HepG2 (cell line): ENCODE measurements around the gene SNAP91. TPM values are rescaled to one million over a fixed set of nuclear protein-coding genes. Genes with fewer than 3 reads are reported as not detected.

Experiments used
- ATAC-seq: fragments of 200-7000 bp; cut with Tn5 transposase; 3 replicates; pipeline ENCODE4 v1.9.1; 2020; ENCODE audit warnings: mild to moderate bottlenecking, moderate library complexity
- BruUV-seq: library from RNA; stranded (reverse); fragments of 400-500 nt; replicated peaks from 2 replicates; lab custom pipeline; 2021; lab: Mats Ljungman, UMichigan
- CTCF ChIA-PET: fragments of 300-600 bp; formaldehyde crosslinking; extraction: SDS; loops from one replicate; lab custom pipeline; 2021; ENCODE audit warnings: low total read pairs, inconsistent platforms, low intra/inter-chr PET ratio; lab: Yijun Ruan, JAX
- POLR2A ChIA-PET: fragments of 350-600 bp; sonication (Branson Sonifier 250); formaldehyde crosslinking; loops from one replicate; lab custom pipeline; 2020; ENCODE audit warnings: antibody characterized with exemption, inconsistent platforms; lab: Yijun Ruan, JAX
- DNase-seq: peaks from one replicate; pipeline ENCODE4 v3.0.0-alpha.2; 2015; ENCODE audit warnings: low spot score
- FAIRE-seq: peaks from 3 replicates; lab custom pipeline; 2011; peaks lifted over from hg19 to GRCh38; lab: Jason Lieb, UNC
- H2AFZ ChIP-seq: one replicate; pipeline ENCODE4 v1.6.1; 2011; ENCODE audit warnings: low read length, inconsistent platforms
- H3K27ac ChIP-seq: fragments of 300-600 bp; 3 replicates; pipeline ENCODE4 v1.8.0; 2011; ENCODE audit warnings: mixed run types, mild to moderate bottlenecking, mixed read lengths, low read length, inconsistent platforms; ENCODE audit not compliant: insufficient read depth; ENCODE audit errors: extremely low read length
- H3K27me3 ChIP-seq, 2 experiments: fragments of 200-600 bp in 1 of 2; 2 replicates in 1 of 2; 3 replicates in 1 of 2; pipeline versions ENCODE4 v1.6.0 to v1.8.0; 2011; ENCODE audit warnings: low read length in 2 of 2, mild to moderate bottlenecking in 2 of 2, moderate library complexity in 2 of 2, inconsistent platforms in 1 of 2; ENCODE audit not compliant: insufficient read depth in 2 of 2, control insufficient read depth in 1 of 2
- H3K36me3 ChIP-seq, 2 experiments: fragments of 200-600 bp in 1 of 2; replicated peaks in 1 of 2; 2 replicates in 1 of 2; 3 replicates in 1 of 2; pipeline versions ENCODE4 v1.5.1 to v1.8.0; 2011; ENCODE audit warnings: low read length in 2 of 2, inconsistent platforms in 1 of 2; ENCODE audit not compliant: insufficient read depth in 2 of 2, control insufficient read depth in 1 of 2
- H3K4me1 ChIP-seq: 2 replicates; pipeline ENCODE4 v1.5.1; 2012; ENCODE audit warnings: low read length, inconsistent platforms; ENCODE audit not compliant: insufficient read depth
- H3K4me2 ChIP-seq: 2 replicates; pipeline ENCODE4 v1.6.0; 2011; ENCODE audit warnings: low read depth, low read length, inconsistent platforms
- H3K4me3 ChIP-seq, 3 experiments: fragments of 200-600 bp in 1 of 3; sonication (generic), shearing (Covaris generic) in 1 of 3; replicated peaks in 1 of 3; 2 replicates each; pipeline ENCODE4 v1.5.1; 2011 to 2016; ENCODE audit warnings: low read length in 3 of 3, inconsistent platforms in 2 of 3, low read depth in 2 of 3, mild to moderate bottlenecking in 2 of 3, control low read depth in 1 of 3, mixed read lengths in 1 of 3; ENCODE audit not compliant: insufficient read depth in 1 of 3
- H3K79me2 ChIP-seq: one replicate; pipeline ENCODE4 v1.6.1; 2011; ENCODE audit warnings: low read length, inconsistent platforms; ENCODE audit not compliant: insufficient read depth
- H3K9ac ChIP-seq: 2 replicates; pipeline ENCODE4 v1.6.0; 2011; ENCODE audit warnings: mild to moderate bottlenecking, low read depth, low read length, inconsistent platforms; ENCODE audit not compliant: insufficient read depth
- H3K9me3 ChIP-seq: 2 replicates; pipeline ENCODE4 v1.5.1; 2012; ENCODE audit warnings: mild to moderate bottlenecking, low read length
- H4K20me1 ChIP-seq: 2 replicates; pipeline ENCODE4 v1.6.0; 2011; ENCODE audit warnings: inconsistent platforms, mild to moderate bottlenecking, low read length, moderate library complexity; ENCODE audit not compliant: insufficient read depth
- GPN1 ChIP-seq: sonication (generic); formaldehyde crosslinking; IDR thresholded peaks from 2 replicates; pipeline ENCODE4 v1.5.1; 2020; ENCODE audit warnings: missing genetic modification reagents, borderline replicate concordance
- HHEX ChIP-seq: IDR thresholded peaks from 2 replicates; pipeline ENCODE4 v1.6.1; 2016; ENCODE audit warnings: control low read depth
- MAFK ChIP-seq, 2 experiments: IDR thresholded peaks in 1 of 2; conservative IDR thresholded peaks in 1 of 2; 2 replicates each; pipeline ENCODE4 v1.6.1; 2011; ENCODE audit warnings: improper control_type of control experiment in 2 of 2, low read length in 2 of 2
- PAF1 ChIP-seq: IDR thresholded peaks from 2 replicates; pipeline ENCODE4 v1.6.1; 2016; ENCODE audit warnings: missing genetic modification reagents, missing compliant biosample characterization
- POLR2AphosphoS2 ChIP-seq: IDR thresholded peaks from 2 replicates; pipeline ENCODE4 v1.6.1; 2011; ENCODE audit warnings: low read depth, low read length, improper control_type of control experiment
- ZNF143 ChIP-seq: sonication (generic); formaldehyde crosslinking; IDR thresholded peaks from 2 replicates; pipeline ENCODE4 v1.4.0; 2020; ENCODE audit warnings: missing genetic modification reagents
- ZNF20 ChIP-seq: sonication (generic); formaldehyde crosslinking; IDR thresholded peaks from 2 replicates; pipeline ENCODE4 v1.4.0; 2020; ENCODE audit warnings: mild to moderate bottlenecking, moderate library complexity, missing genetic modification reagents
- ZNF577 ChIP-seq: sonication (generic); formaldehyde crosslinking; IDR thresholded peaks from 2 replicates; pipeline ENCODE4 v1.4.0; 2020; ENCODE audit warnings: mild to moderate bottlenecking, low read depth, missing genetic modification reagents, borderline replicate concordance
- ZSCAN5A ChIP-seq: sonication (generic); formaldehyde crosslinking; IDR thresholded peaks from 2 replicates; pipeline ENCODE4 v1.8.0; 2022; ENCODE audit warnings: mild to moderate bottlenecking, missing genetic modification reagents, borderline replicate concordance
- WGBS: methylation state at CpG from one replicate; pipeline ENCODE4 v1.1.6; 2017; ENCODE audit warnings: low lambda C conversion rate; 5-methylcytosine and 5-hydroxymethylcytosine counted together
- in situ Hi-C: cut with HindIII; loops from 2 replicates; pipeline ENCODE4 v1.10.0; 2017; ENCODE audit warnings: low pct_unique_long_range_greater_than_20kb; ENCODE audit not compliant: extremely low pct_ligation_motif_present
- intact Hi-C: fragments of 100-400 bp; cut with micrococcal nuclease; formaldehyde crosslinking; loops from one replicate; pipeline ENCODE4 v1.10.0; 2022; ENCODE audit not compliant: unreplicated experiment
- polyA plus RNA-seq, 8 experiments: library from polyadenylated mRNA; depleted of rRNA in 3 of 8; stranded (reverse) in 7 of 8; unstranded in 1 of 8; fragments of >200 nt; fragmentation: Illumina TruSeq in 4 of 8; extraction: Trizol in 4 of 8; gene quantifications; 2 replicates each; pipeline versions ENCODE4 v1.2.1 to v1.2.3, GENCODE V29; 2011 to 2016; ENCODE audit warnings: low read depth in 4 of 8, missing spikeins in 1 of 8, mixed read lengths in 1 of 8; ENCODE audit not compliant: insufficient read depth in 1 of 8
- total RNA-seq, 5 experiments: library from RNA; depleted of rRNA; stranded (reverse); fragments of >200 nt; fragmentation: Illumina TruSeq; extraction: Trizol; gene quantifications; 2 replicates each; pipeline ENCODE4 v1.2.3, GENCODE V29; 2016; ENCODE audit warnings: low read depth in 1 of 5

The SNAP91 gene
- total and polyA plus RNA-seq, 2 of the 13 experiments (the other 11 are each of a cell fraction or from before 2014, with no cell fraction given): not detected

GRCh38 chr6:83597511-83597910, 111.4 kb downstream of the SNAP91 start:
- no peak overlapping the region for H3K9ac ChIP-seq
- no peaks in the 10 kb centered on the region for H3K9me3 ChIP-seq
- no peak for FAIRE-seq
- H3K4me3 ChIP-seq: no peak overlapping the region
- 3% methylated on average over 1 of the region's 1 CpG for WGBS
- no TSS peak for BruUV-seq
- H3K79me2 ChIP-seq: no peaks in the 10 kb centered on the region
- no peak for DNase-seq
- no peak overlapping the region for H3K27ac ChIP-seq
- intact Hi-C loops (no loop called here), in situ Hi-C loops (no loop called here)
- H2AFZ ChIP-seq: no peak overlapping the region
- no peaks in the 10 kb centered on the region for H4K20me1 ChIP-seq
- no peaks in the 10 kb centered on the region; a peak in 1 of 5 replicates for H3K27me3 ChIP-seq
- TF ChIP-seq ZNF20: no peak
- no peak for TF ChIP-seq ZNF577 (CRISPR knock-in tag)
- no peak for TF ChIP-seq GPN1
- no peak for TF ChIP-seq PAF1
- no peak for TF ChIP-seq POLR2AphosphoS2
- no peak for TF ChIP-seq HHEX
- no peak for TF ChIP-seq ZSCAN5A
- POLR2A ChIA-PET: no interaction called here
- CTCF ChIA-PET: no interaction called here
- H3K4me1 ChIP-seq: 0 out of 2 replicates have a peak, but pooled peaks cover 9% of the 10 kb centered on the region
- ATAC-seq: no peak
- no peak overlapping the region for H3K4me2 ChIP-seq
- no peaks in the 10 kb centered on the region for H3K36me3 ChIP-seq

GRCh38 chr6:83597051-83597450, 111.8 kb downstream of the SNAP91 start:
- in situ Hi-C loops: no loop called here
- no peaks in the 10 kb centered on the region for H3K79me2 ChIP-seq
- no peak overlapping the region for H3K27ac ChIP-seq
- TF ChIP-seq ZNF143 (CRISPR knock-in tag) (no peak), MAFK (conservative IDR thresholded peaks at IDR 0.05 in 1 of 2, IDR thresholded peaks at IDR 0.05 in 1 of 2; ENCODE audit: low read length in 2 of 2) (peak in 1 of 2 experiments; percentile 44; a peak in 2 of 4 replicates)
- ChIA-PET POLR2A (no interaction called here), CTCF (no interaction called here)
- H3K27me3 ChIP-seq: no peaks in the 10 kb centered on the region; a peak in 1 of 5 replicates
- no peaks in the 10 kb centered on the region for H3K36me3 ChIP-seq
- no peak overlapping the region for H3K4me2 ChIP-seq
- 0% methylated on average over 1 of the region's 1 CpG for WGBS
- 0 out of 2 replicates have a peak, but pooled peaks cover 9% of the 10 kb centered on the region for H3K4me1 ChIP-seq
- H3K4me3 ChIP-seq: no peak overlapping the region
- no TSS peak for BruUV-seq
- no peaks in the 10 kb centered on the region for H4K20me1 ChIP-seq
- ATAC-seq (no peak), FAIRE-seq (no peak), DNase-seq (no peak)
- no peak overlapping the region for H3K9ac ChIP-seq
- no peak overlapping the region for H2AFZ ChIP-seq
- intact Hi-C loops: no loop called here
- no peaks in the 10 kb centered on the region for H3K9me3 ChIP-seq
